H1 (cell line): Measurements from ENCODE around the gene TUBB2B. TPM values are rescaled to one million over a fixed set of nuclear protein-coding genes. Genes with fewer than 3 reads are reported as not detected.

Experiments used
- CTCF ChIA-PET: fragments of 300-600 bp; sonication (Branson Sonifier 250); formaldehyde crosslinking; loops from one replicate; lab custom pipeline; 2021; ENCODE audit not compliant: partially characterized antibody; lab: Charles Lee
- POLR2A ChIA-PET: fragments of 300-600 bp; sonication (Branson Sonifier 250); formaldehyde crosslinking; loops from one replicate; lab custom pipeline; 2021; ENCODE audit warnings: inconsistent platforms; ENCODE audit not compliant: partially characterized antibody; lab: Charles Lee
- DNase-seq, 2 experiments: peaks; one replicate each; pipeline versions ENCODE4 v3.0.0 to v3.0.0-alpha.2; 2010 to 2022; ENCODE audit warnings: low spot score in 2 of 2, low read depth in 1 of 2, mixed read lengths in 1 of 2
- FAIRE-seq: peaks from 2 replicates; lab custom pipeline; 2011; peaks lifted over from hg19 to GRCh38; lab: Jason Lieb, UNC
- H2AFZ ChIP-seq: 2 replicates; pipeline ENCODE4 v1.8.1; 2012; ENCODE audit warnings: low read length, inconsistent platforms
- H2AK5ac ChIP-seq: 2 replicates; pipeline ENCODE4 v1.6.1; 2013; ENCODE audit warnings: low read depth, low read length
- H2BK120ac ChIP-seq: replicated peaks from 2 replicates; pipeline ENCODE3; 2013; ENCODE audit warnings: low read depth, low read length, inconsistent platforms
- H2BK12ac ChIP-seq: 2 replicates; pipeline ENCODE4 v1.6.1; 2013; ENCODE audit warnings: low read depth, low read length
- H2BK15ac ChIP-seq: 2 replicates; pipeline ENCODE4 v1.6.1; 2013; ENCODE audit warnings: low read length
- H2BK20ac ChIP-seq: 2 replicates; pipeline ENCODE4 v1.6.1; 2013; ENCODE audit warnings: low read length
- H2BK5ac ChIP-seq: 2 replicates; pipeline ENCODE4 v1.6.1; 2013; ENCODE audit warnings: low read depth, low read length
- H3K14ac ChIP-seq: 2 replicates; pipeline ENCODE4 v1.6.1; 2013; ENCODE audit warnings: inconsistent platforms; ENCODE audit not compliant: insufficient read length
- H3K18ac ChIP-seq: 2 replicates; pipeline ENCODE4 v1.6.1; 2013; ENCODE audit warnings: low read length; ENCODE audit errors: extremely low read depth
- H3K23ac ChIP-seq: 2 replicates; pipeline ENCODE4 v1.6.1; 2013; ENCODE audit warnings: inconsistent platforms; ENCODE audit not compliant: insufficient read length
- H3K23me2 ChIP-seq: 2 replicates; pipeline ENCODE4 v1.6.1; 2013; ENCODE audit warnings: low read depth, low read length
- H3K27ac ChIP-seq: 2 replicates; pipeline ENCODE4 v1.6.1; 2011; ENCODE audit warnings: low read depth, low read length, inconsistent platforms
- H3K27me3 ChIP-seq, 4 experiments: replicated peaks in 1 of 4; 1 replicate in 1 of 4; 2 replicates in 3 of 4; pipeline versions ENCODE4 v1.6.1 to v1.8.1; 2011 to 2013; ENCODE audit warnings: low read length in 3 of 4, mild to moderate bottlenecking in 3 of 4, inconsistent platforms in 2 of 4, mixed read lengths in 2 of 4, moderate library complexity in 1 of 4; ENCODE audit not compliant: control insufficient read depth in 3 of 4, insufficient read depth in 3 of 4; ENCODE audit errors: extremely low read depth in 1 of 4
- H3K36me3 ChIP-seq, 4 experiments: 2 replicates each; pipeline versions ENCODE4 v1.6.1 to v1.8.1; 2011 to 2013; ENCODE audit warnings: mild to moderate bottlenecking in 4 of 4, low read length in 3 of 4, moderate library complexity in 2 of 4, control low read depth in 1 of 4, inconsistent platforms in 1 of 4; ENCODE audit not compliant: insufficient read depth in 4 of 4, control insufficient read depth in 2 of 4
- H3K4ac ChIP-seq: replicated peaks from 2 replicates; pipeline ENCODE3; 2013; ENCODE audit warnings: low read length, low read depth, mixed read lengths, inconsistent platforms; ENCODE audit not compliant: insufficient read length
- H3K4me1 ChIP-seq, 4 experiments: replicated peaks in 1 of 4; 1 replicate in 1 of 4; 2 replicates in 3 of 4; pipeline versions ENCODE4 v1.6.1 to v1.8.1; 2011 to 2013; ENCODE audit warnings: low read length in 3 of 4, inconsistent platforms in 2 of 4, mixed read lengths in 1 of 4; ENCODE audit not compliant: insufficient read depth in 4 of 4, control insufficient read depth in 3 of 4
- H3K4me2 ChIP-seq, 2 experiments: 2 replicates each; pipeline versions ENCODE4 v1.6.1 to v1.8.1; 2011 to 2013; ENCODE audit warnings: low read depth in 2 of 2, low read length in 2 of 2, control low read depth in 1 of 2, inconsistent platforms in 1 of 2, mild to moderate bottlenecking in 1 of 2; ENCODE audit not compliant: insufficient read depth in 1 of 2
- H3K4me3 ChIP-seq, 4 experiments: fragments of 200-600, 300-600 bp in 1 of 4; sonication (generic), shearing (Covaris generic), sonication (Bioruptor Twin) in 1 of 4; 2 replicates each; pipeline versions ENCODE4 v1.5.1 to v1.8.1; 2011 to 2016; ENCODE audit warnings: low read length in 4 of 4, low read depth in 3 of 4, control low read depth in 2 of 4, inconsistent platforms in 2 of 4, mild to moderate bottlenecking in 2 of 4, mixed read lengths in 1 of 4, moderate library complexity in 1 of 4; ENCODE audit not compliant: insufficient read depth in 2 of 4; ENCODE audit errors: extremely low read depth in 1 of 4
- H3K56ac ChIP-seq: replicated peaks from 2 replicates; pipeline ENCODE3; 2013; ENCODE audit warnings: low read depth, mild to moderate bottlenecking, mixed read lengths, low read length, inconsistent platforms; ENCODE audit not compliant: insufficient read length
- H3K79me1 ChIP-seq: 2 replicates; pipeline ENCODE4 v1.6.1; 2013; ENCODE audit warnings: low read depth, low read length, control low read depth
- H3K79me2 ChIP-seq, 2 experiments: 2 replicates each; pipeline versions ENCODE4 v1.6.1 to v1.8.1; 2012 to 2013; ENCODE audit warnings: low read length in 2 of 2, mild to moderate bottlenecking in 2 of 2, inconsistent platforms in 1 of 2; ENCODE audit not compliant: insufficient read depth in 2 of 2, control insufficient read depth in 1 of 2
- H3K9ac ChIP-seq, 4 experiments: replicated peaks in 1 of 4; 1 replicate in 1 of 4; 2 replicates in 3 of 4; pipeline versions ENCODE4 v1.6.1 to v1.8.1; 2011 to 2013; ENCODE audit warnings: low read depth in 3 of 4, low read length in 3 of 4, control low read depth in 2 of 4, mild to moderate bottlenecking in 2 of 4, moderate library complexity in 2 of 4, inconsistent platforms in 1 of 4; ENCODE audit errors: extremely low read depth in 1 of 4
- H3K9me3 ChIP-seq, 2 experiments: 2 replicates each; pipeline versions ENCODE4 v1.6.1 to v1.8.1; 2012 to 2013; ENCODE audit warnings: mild to moderate bottlenecking in 2 of 2, moderate library complexity in 2 of 2, control low read depth in 1 of 2, inconsistent platforms in 1 of 2, low read depth in 1 of 2, low read length in 1 of 2, mixed read lengths in 1 of 2; ENCODE audit not compliant: insufficient read depth in 2 of 2
- H4K20me1 ChIP-seq, 2 experiments: replicated peaks in 1 of 2; 2 replicates each; pipeline versions ENCODE3 to v1.8.1; 2011 to 2013; ENCODE audit warnings: inconsistent platforms in 2 of 2, low read length in 2 of 2, mild to moderate bottlenecking in 1 of 2; ENCODE audit not compliant: insufficient read depth in 2 of 2, control insufficient read depth in 1 of 2
- H4K5ac ChIP-seq: 2 replicates; pipeline ENCODE4 v1.6.1; 2013; ENCODE audit warnings: low read length, low read depth, mixed read lengths, inconsistent platforms; ENCODE audit not compliant: insufficient read length
- H4K8ac ChIP-seq: 2 replicates; pipeline ENCODE4 v1.8.0; 2013; ENCODE audit warnings: mild to moderate bottlenecking, moderate library complexity, low read length, inconsistent platforms; ENCODE audit not compliant: insufficient read depth; ENCODE audit errors: extremely low read depth
- H4K91ac ChIP-seq: replicated peaks from 2 replicates; pipeline ENCODE3; 2013; ENCODE audit warnings: low read length, mixed read lengths, inconsistent platforms; ENCODE audit not compliant: insufficient read length
- CTBP2 ChIP-seq: IDR thresholded peaks from 2 replicates; pipeline ENCODE4 v1.7.0; 2011; ENCODE audit warnings: borderline replicate concordance, mild to moderate bottlenecking, moderate library complexity, mixed read lengths, low read length; ENCODE audit not compliant: insufficient read depth, insufficient read length
- GTF2F1 ChIP-seq: IDR thresholded peaks from 2 replicates; pipeline ENCODE4 v1.6.1; 2012; ENCODE audit warnings: low read depth, low read length, improper control_type of control experiment, borderline replicate concordance
- WGBS, 2 experiments: shearing (Covaris generic) in 1 of 2; methylation state at CpG; one replicate each; pipeline versions ENCODE4 v1.1.6 to v1.1.7; 2013 to 2015; ENCODE audit warnings: low lambda C conversion rate in 2 of 2, mixed read lengths in 2 of 2, inconsistent platforms in 1 of 2, low coverage in 1 of 2, missing lambda C conversion rate in 1 of 2; ENCODE audit not compliant: insufficient replicate concordance in 2 of 2, insufficient coverage in 1 of 2, insufficient read length in 1 of 2; ENCODE audit errors: extremely low coverage in 1 of 2, missing lambda C conversion rate in 1 of 2; 5-methylcytosine and 5-hydroxymethylcytosine counted together
- polyA plus RNA-seq, 7 experiments: library from polyadenylated mRNA; depleted of rRNA in 3 of 7; stranded (reverse) in 5 of 7; unstranded in 2 of 7; fragments of >200 nt in 5 of 7; fragments of 200-250 nt in 2 of 7; gene quantifications; 1 replicate in 5 of 7; 2 replicates in 1 of 7; 4 replicates in 1 of 7; pipeline versions ENCODE4 v1.2.1 to v1.2.3, GENCODE V29; 2011 to 2013; ENCODE audit warnings: missing spikeins in 2 of 7, mixed read lengths in 2 of 7
- total RNA-seq: library from RNA; stranded (reverse); fragmentation: NEBNext Ultra II Directional; extraction: Animal tissue kit (Norgen Biotek cat#: 25700); gene quantifications from 2 replicates; pipeline ENCODE4 v1.2.1, GENCODE V29; 2021

The TUBB2B gene
- total and polyA plus RNA-seq, 2 of the 8 experiments (the other 6 are each of a cell fraction or from before 2014, with no cell fraction given): 612 to 722 TPM

GRCh38 chr6:3205913-3206312 is 21.5 kb downstream of the TUBB2B start:
- H3K36me3 ChIP-seq: no peaks in the 10 kb centered on the region
- peaks cover 4 to 13% (median 5%) of the 10 kb centered on the region in 4 experiments; a peak in 6 of 7 replicates for H3K4me1 ChIP-seq
- no peak for TF ChIP-seq GTF2F1
- TF ChIP-seq CTBP2: no peak
- TF ChIP-seq, all 59 proteins: peak for 0
- Histone ChIP-seq H3K27me3 (no peaks in the 10 kb centered on the region), H3K4ac (no peak overlapping the region), H2BK15ac (no peak overlapping the region; the same call in 1 of the 2 replicates), H2BK20ac (peak overlapping the region; percentile 74; the same call in 1 of the 2 replicates), H3K14ac (no peak overlapping the region), H2BK120ac (no peak overlapping the region), H2BK5ac (no peak overlapping the region), H4K20me1 (no peaks in the 10 kb centered on the region), H3K18ac (no peak overlapping the region), H3K4me3 (no peak overlapping the region), H2AK5ac (no peak overlapping the region), H4K91ac (peak overlapping the region; percentile 35), H3K27ac (no peak overlapping the region), H4K8ac (no peak overlapping the region), H3K56ac (no peak overlapping the region), H4K5ac (no peak overlapping the region), H3K23me2 (no peaks in the 10 kb centered on the region), H3K79me1 (no peaks in the 10 kb centered on the region; the same call in 1 of the 2 replicates), H3K9ac (no peak overlapping the region), H3K79me2 (no peaks in the 10 kb centered on the region), H3K23ac (no peak overlapping the region), H3K4me2 (no peak overlapping the region), H2BK12ac (no peak overlapping the region), H2AFZ (no peak overlapping the region), H3K9me3 (no peaks in the 10 kb centered on the region)
- no peak for DNase-seq
- no peak for FAIRE-seq
- POLR2A ChIA-PET: interaction anchor here (1.4 to 1.5 kb wide), 3 partner anchors 10 to 48 kb away, joined by 3 to 4 read pairs (median 4); partner anchors contain the start of gene TUBB2A
- 98% methylated on average over 4 of the region's 4 CpGs; no CpG with 5 or more reads in 1 of the 2 experiments for WGBS, 2 experiments
- CTCF ChIA-PET: interaction anchor here (1.0 to 3.7 kb wide), 6 partner anchors 9 to 51 kb away, joined by 3 to 12 read pairs (median 4); no protein-coding TSS in a partner anchor
